HG02571 (cell line): Measurements from ENCODE around the gene PKNOX2.

Experiments
- ATAC-seq: cut with Tn5 transposase; IDR thresholded peaks from one replicate; pipeline ENCODE4 v1.9.1; 2021; ENCODE audit warnings: mild to moderate bottlenecking, moderate library complexity; ENCODE audit not compliant: unreplicated experiment

PKNOX2 gene

DNA sequence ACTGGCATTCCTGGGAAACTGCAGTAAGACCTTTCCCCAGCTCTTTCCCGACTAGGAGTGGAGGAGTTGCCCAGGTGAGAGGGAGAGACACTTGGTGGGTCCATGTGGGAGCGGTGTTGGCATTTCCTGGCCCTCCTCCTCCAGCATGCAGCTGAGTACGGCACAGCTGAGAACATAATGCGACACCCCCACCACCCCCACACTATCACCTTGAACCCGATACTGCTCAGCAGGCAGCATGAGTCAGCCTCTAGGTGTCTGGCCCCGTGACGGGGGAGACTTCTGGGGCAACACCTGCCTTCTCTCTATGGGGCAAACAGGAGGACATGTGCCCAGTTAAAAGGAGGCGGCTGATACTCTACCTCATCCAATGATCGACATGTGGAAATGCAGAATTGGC lies 64.4 kb downstream of the PKNOX2 start:
- ATAC-seq, result no peak

DNA sequence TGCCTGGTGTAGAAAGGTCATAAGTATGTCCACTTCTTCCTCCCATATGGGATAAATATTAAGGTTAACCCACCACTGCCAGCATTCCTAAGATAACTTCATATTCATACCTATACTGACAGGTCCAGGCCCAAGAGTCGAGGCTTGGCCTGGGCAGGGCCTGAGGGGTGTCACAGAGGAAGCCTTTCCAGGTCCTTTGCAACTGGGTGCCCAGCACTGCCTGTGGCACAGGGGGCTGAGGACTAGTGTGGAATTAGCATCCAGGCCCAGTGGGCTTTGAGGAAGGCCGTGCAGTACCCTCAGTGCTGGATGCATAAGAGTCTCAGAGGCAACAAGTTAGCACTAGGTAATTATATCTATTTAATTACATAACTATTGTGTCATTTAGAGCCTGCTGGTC lies 65.4 kb downstream of the PKNOX2 start:
- ATAC-seq, result no peak

DNA sequence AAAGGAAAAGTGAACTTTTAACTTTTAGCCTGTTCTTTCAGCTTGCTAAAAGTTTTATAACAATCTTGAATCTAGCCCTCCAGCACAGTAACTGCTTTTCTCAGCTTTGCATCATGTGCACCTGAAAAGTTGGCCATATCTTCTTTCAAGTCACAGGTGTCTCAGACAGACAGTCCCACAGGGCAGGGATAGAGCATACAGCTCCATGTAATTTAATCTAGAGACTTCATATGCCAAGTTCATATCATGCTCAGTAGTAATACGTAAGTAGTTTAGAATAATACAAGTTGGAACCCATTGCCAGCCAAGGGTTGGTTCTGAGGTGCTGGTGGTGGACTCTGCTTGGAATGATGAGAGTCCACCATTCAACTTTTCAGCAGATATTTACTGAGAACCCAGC lies 68.6 kb downstream of the PKNOX2 start:
- ATAC-seq, result no peak

DNA sequence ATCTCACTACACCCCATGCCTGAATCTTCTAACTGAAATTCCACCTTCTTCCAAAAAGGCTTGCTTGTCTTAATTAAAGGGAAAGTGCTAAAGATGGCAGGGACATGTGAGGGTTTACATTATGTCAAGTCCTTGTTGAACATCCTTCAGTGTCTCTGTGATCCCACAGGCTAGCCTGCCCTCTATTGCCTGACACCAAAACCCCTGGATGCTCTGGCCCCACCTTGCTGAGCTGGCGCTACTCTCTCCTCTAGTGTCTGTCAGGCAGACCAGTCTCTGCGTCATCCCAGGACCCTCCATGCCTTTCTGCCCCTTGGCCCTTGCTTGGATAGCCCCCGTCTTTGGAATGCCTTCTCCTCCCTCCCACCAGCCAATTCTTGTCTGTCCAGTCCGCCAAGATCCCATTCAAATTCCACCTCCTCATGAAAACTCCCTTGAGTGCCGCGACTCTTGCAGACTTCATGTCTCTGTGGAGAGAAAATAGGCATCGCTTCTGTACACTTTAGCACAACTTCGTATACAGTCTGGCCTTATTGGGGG lies 69.3 kb downstream of the PKNOX2 start:
- no peak for ATAC-seq

DNA sequence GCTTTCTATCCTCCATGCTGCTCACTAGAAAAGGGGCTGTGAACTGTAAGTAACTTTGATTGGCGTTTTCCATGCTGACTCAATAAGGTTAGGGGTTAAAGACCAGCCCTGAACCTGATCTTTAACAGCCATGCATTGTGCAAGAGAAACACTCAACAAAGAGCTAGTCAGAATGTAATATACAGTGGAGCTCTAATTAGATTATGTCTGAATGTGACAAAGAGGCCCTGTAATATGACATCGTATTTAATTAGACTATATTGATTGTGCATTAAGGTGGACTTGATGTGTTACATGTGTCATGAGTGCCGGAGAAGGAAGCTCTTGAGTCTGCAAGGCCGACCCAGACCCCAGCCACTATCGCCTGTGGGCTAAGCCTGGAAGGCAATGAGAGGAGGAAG lies 70.5 kb downstream of the PKNOX2 start:
- no peak for ATAC-seq

DNA sequence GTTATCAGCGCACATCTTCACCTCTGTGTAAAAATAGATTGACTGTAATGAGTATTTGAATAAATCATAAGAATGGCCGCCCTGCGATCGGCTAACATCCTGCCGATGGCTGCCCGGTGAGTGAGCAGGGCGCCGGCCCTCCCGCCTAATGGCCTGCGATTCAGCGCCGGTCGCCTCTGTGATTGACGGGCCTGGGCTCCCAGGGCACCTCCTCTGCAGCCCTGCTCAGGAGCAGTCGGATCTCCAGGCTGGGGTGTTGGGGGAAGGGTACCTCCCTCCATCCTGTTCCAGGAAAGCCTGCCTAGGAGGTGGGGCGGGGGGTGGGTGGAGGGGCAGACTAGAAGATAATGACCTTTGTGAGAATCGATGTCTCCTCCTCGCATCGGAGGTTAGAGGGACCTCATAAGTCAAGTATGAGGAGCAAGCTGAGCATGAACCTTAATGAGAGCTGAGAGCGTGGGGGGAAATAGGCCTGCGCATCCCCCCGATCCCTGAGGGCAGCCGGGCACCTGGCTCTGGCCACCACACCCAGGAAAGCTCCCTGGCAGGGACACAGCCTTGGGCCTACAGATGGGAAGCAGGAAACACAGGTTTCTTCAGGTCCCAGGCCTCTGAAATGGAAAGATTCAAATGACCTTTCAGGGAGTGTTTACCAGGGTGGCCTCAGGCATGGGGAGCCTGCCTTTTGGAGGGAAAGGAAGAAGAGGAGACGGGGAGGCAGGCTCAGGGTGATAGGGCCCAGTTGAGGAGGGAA lies 71.7 kb downstream of the PKNOX2 start:
- ATAC-seq, result no peak

DNA sequence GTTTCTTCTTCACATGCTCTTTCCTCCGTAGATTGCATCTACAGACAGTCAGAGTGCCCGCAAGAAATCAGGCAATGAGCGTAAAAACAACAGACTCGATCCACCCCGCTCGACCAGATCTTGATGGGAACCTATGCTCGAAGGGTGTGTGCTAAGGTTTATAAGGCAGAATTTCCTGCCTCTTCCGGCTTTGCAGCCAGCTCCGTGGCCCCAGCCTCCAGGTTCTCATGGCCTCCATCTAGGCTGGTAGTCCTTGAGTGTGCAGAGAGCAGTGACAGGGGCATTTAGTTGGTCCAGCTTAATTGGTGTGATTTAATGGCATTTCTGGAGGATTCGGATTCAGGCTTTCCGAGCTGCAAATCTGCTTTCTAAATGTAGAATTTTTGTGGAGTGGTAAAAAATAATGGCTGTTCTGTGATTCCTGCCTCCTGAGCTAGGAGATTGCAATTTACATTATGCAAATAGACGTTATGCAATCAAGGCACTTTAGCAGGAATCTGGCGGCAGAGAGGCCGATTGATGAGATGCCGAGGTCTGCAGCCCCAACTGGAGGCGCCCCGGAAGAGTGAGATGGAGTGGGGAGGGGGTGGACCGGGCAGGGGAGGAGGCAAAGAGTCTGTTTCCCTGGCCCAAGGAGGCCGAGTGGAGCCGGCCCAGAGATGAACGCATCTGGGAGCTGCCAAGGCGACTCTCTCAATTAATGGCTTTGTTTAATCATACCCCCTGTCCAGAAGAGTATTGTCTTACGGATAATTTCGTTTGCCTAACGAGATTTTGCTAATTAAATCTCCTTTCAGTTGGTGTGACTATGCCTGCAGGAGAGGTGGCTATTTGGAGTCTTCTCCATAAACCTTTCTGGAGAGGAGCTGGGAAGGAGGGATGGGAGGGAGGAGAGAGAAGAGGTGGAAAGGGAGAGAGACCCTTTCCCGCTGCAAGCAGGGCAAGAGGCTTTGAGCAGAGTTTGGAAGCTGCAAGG lies 75.3 kb downstream of the PKNOX2 start:
- no peak for ATAC-seq

DNA sequence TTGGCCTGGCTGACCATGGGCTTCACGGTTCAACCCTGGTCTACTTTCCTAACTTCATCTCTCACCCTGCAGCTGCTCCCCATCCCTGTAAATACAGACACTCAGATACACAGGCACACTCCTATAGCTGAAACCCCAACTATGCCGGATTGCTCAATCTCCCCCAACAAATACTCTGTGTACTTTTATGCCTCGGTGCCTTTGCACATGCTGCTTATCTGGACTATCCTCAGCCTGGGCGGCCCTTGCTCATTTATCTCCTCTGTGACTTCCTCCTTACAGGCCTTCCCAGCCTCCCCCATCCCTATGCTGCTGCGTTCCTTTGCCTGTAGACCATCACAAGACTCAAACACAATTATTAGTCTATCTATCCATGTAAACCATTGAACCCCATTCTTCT lies 76.6 kb downstream of the PKNOX2 start:
- no peak for ATAC-seq

DNA sequence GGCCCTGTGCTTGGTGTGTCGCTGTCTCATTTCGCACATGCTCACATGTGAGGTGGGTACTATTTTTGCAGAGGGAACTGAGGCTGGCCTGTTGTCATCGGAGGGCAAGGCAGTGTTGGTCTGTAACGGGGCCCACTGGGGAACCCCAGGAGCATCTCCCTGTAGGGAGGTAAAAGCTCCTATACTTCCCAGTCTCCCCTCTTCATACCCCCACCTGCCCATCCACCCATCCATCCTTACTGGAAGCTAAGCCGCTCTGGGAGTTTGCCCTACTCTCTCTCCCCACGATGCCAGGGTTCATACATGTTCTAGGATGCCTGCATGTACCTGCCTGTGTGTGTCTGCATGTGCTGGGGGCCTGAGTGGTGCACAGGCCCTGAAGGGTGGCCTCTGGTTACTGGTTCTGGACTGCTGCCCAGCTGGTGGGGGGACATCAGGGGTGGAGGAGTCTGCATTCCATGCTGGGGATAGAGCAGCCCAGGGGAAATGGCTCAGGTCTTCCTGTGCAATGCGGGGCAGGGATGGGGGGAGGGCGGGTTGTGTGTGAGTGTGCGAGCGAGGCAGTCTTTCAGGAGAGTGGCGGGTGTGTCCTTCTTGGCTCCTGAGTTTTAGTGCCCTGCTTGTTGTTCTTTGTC lies 77.7 kb downstream of the PKNOX2 start:
- no peak for ATAC-seq

DNA sequence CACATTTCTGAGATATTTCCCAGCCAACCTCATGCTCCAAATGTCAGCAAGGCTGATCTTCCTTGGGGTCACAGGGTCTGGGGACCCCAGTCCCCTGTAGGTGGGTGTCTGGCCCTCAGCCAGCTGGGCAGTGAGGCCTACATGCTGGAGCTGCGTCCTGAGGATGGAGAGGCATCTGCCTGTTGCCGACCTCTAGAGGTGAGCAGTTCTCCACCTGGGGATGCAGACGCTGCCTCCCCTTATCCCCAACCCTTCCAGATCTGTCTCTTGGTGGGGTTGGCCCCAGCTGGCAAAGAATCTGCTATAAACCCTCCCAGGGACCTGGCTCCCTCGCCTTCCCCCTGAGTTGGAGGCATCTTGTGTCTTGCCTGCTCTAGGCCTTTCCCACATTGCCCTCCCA lies 79.6 kb downstream of the PKNOX2 start:
- no peak for ATAC-seq

DNA sequence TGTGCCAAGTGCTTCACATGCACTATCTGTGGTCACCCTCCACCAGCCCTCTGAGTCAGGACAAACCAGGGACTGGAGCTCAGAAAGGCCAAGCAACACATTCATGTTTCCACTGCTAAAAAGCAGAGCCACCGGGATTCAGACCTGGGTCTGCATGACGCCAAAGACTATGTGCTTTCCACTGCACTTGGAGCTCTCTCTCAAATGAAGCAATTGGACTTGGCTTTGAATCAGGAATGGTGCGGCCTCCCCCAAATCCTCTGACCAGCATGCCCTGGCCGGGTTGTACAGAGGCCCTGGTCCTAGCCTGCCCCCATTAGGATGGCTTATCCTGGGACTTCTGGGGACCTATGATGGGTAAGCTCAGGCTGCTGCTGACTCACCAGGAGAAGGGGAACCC lies 80.7 kb downstream of the PKNOX2 start:
- ATAC-seq, result no peak

DNA sequence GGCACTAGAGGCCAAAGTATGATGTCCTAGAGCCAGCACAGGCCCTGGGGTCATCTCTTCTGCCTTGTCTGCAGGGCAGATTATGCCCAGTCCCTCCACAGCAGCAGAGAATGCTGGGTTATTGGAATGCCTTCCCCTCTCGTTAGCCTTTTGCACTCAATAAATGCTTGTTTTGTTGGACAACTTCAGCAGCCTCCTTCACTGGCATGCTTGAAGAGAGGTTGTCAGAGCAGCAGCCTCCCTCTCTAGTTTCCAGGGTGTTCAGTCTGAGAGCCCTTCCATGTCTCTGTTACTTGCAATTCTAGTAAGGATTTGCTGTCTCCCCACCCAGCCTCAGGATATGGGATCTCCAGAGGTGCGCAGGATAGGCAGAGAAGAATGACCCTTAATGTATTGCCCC lies 82.9 kb downstream of the PKNOX2 start:
- no peak for ATAC-seq

DNA sequence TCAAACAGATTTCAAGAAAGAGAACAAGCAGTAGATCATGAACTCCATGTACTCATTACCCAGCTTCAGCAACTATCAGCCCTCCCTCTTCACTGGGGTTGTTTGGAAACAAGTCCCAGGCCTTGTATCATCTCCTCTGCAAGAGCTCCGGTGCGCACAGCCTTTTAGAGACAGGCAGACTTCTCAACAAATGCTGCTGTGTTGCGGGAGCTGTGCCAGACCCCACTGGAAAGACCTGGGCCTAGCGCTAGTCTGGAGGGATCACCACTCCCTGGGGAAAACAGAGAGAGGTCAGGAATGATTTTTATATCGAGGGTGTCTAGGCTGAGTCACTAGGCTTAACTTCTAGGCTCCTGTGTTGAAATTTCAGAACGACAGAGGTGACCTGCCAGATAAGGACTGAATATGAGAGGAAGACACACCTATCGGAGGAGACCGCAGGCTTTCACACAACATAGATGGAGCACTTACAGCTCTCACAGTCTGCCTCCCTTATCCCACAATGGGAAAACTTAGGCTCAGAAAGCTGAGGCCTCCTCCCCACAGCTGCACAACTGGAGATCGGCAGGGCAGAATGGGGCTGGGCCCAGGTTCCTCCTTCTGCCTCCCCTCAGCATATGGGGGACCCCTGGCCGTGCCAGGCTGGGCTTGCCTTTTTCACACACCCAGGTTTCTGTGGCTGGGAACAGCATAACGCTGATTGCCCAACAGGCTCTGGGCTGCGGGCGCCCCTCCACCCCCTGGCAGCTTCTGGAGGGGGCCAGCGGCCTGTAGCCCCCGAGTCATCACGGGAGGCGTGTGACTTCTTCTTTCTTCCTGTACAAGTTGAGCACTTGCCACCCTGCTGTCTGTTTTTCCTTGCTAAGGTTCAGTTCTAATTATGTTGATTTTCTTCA lies 86.0 kb downstream of the PKNOX2 start:
- ATAC-seq, result no peak

DNA sequence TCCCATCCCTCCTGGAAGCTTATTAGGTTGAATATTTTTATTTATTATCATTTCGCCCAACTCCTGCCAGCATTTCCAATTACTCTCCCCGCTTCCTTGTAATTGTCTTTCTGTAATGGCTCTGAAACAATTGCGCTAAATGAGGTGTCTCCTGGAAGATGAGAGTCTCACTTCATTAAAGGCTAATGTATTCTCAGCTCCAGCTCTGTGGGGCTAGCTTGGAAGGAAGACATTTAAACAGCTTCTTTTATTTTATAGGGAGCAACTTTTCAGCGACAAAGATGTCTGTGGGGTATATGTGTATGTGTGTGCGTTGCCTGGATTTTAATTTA lies 86.6 kb downstream of the PKNOX2 start:
- ATAC-seq, result no peak

DNA sequence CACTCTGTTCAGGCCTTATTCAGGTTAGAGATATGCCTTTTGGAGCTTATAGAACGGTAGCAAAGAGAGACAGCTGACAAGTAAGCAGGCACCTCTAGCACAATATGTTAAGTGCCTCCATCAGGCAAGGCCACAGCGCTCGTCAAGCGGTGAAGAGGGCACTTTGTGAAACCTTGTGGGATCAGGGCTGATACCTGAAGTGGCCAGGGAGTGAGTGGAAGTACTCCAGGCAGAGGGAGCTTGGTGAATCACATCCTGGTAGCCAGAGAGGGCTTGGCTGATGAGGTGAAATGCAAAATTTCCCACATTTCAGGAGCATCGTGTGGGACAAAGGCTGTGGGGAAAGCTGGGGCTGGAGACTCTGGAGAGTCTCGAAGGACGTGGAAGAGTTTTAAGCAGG lies 87.4 kb downstream of the PKNOX2 start:
- no peak for ATAC-seq

DNA sequence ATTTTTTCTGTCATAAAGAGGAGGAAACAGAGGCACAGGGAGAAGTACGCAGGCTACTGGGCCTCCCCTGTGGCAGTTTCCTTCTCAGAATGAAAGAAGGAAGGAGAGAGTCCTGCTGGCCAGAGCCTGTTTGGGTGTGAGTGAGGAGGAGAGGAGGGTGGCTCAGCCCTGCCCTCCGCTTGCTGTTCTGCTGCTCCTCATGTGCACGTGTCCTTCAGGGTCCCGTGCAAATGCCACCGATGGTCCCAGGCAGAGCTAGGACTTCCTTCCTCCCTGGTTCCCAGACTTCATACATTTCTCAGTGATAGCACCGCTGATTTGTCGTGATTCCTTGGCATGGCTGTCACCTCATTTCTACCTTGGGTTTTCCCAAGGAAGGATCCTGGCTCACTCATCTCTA lies 88.7 kb downstream of the PKNOX2 start:
- no peak for ATAC-seq

DNA sequence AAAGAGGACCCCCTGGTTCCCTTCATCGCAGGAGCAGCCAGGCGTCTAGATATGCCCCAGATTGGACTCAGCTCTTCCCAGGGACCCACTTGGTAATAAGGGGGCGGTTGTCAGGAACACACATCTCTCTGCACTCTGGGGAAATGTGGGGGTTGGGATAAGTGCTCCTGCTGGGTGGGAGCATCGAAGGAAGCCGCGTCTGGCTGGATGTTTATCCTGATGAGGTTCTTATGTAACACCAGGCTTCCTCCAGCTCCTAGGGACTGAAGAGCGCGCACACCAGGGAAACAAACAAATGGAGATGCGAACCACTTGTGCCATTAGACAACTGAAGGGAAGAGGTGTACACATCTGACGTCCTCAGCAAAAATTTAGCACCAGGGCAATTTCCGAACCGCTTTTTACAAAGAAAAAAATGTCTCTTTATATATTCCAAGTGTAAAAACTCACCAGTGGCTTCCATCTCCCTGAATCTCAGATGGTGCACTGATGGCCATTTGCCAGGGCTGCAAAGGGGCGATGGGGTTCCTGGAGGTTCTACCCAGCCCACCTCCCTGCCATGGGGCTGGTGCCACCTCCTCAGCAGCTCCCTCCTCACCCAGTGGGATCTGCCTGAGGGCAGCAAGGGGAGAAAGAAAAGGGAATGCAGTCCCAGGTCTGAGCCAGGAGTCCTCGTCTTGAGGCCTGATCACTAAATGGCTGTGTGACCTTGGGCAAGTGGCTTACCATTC lies 89.4 kb downstream of the PKNOX2 start:
- ATAC-seq, result no peak

DNA sequence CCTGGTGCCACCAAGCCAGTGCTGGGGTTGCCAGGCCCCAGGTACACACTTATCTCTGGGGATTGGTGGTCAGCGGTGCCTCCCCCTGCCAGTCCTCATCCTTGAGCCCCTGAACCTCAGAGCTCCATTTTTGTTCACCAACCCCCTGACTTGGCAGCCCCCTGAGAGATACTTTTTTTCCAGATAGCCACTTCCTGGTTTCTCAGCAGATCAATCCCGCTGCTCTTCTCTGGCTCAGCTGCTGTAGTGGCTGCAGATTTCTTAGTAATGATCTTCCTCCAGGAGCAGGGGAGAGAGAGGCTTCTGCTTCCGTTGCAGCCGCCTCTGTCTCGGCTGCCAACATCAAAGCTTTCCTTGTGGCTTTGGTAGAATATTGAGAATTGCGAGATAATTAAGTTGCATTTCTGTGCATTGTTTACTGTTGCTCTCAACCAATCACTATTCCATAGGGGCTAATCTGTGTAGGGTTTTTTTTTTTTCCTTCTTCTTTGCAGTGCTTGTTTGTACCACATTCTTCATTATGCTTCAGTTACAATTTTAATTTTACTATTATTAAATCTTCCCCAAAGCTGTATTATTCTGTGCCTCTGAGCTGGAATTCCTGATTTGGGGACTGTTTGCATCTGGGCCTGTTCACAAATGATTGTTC lies 92.1 kb downstream of the PKNOX2 start:
- no peak for ATAC-seq

DNA sequence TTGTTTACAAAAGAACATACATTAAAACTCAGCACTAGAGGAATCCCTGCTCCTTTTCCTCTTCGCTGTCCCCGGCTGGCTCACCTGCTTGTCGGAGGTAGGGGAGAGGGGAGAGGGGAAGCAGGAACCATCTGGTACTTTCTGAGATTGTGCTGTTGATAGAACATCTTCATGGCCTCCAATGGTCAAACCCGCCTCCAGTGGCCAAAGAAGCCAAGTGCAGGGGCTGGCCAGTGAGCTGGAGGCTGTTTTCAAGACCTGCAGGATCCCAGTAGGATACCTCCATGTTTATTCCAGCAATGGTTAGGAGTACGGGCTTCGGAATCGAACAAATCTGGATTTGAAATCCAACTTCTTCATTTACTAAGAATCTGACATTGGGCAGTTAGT lies 92.6 kb downstream of the PKNOX2 start:
- ATAC-seq, result no peak
